K562 (cell line): ENCODE measurements around the gene NBEA. TPM values are rescaled to one million over a fixed set of nuclear protein-coding genes. Genes with fewer than 3 reads are reported as not detected.

Source experiments
- ATAC-seq: fragments of 200-7000 bp; cut with Tn5 transposase; 3 replicates; pipeline ENCODE4 v1.9.1; 2020; ENCODE audit warnings: moderate library complexity
- BruUV-seq: library from RNA; stranded (reverse); fragments of 400-500 nt; replicated peaks from 2 replicates; lab custom pipeline; 2021; lab: Mats Ljungman, UMichigan
- CTCF ChIA-PET: fragments of 300-600 bp; formaldehyde crosslinking; extraction: SDS; loops from one replicate; lab custom pipeline; 2021; ENCODE audit warnings: low intra/inter-chr PET ratio; lab: Yijun Ruan, JAX
- POLR2A ChIA-PET: fragments of 300-600, 350-650 bp; sonication (Branson Sonifier 250); formaldehyde crosslinking; extraction: SDS; loops from one replicate; lab custom pipeline; 2021; ENCODE audit warnings: antibody characterized with exemption, inconsistent platforms; lab: Yijun Ruan, JAX
- DNase-seq, 4 experiments: peaks; one replicate each; pipeline versions ENCODE4 v3.0.0 to v3.0.0-alpha.2; 2011 to 2018; ENCODE audit warnings: low spot score in 3 of 4, mixed read lengths in 3 of 4; ENCODE audit errors: extremely low read depth in 1 of 4
- FAIRE-seq: peaks from 2 replicates; lab custom pipeline; 2011; peaks lifted over from hg19 to GRCh38; lab: Jason Lieb, UNC
- H2AFZ ChIP-seq: 2 replicates; pipeline ENCODE4 v1.6.0; 2011; ENCODE audit warnings: low read depth, low read length, control low read depth, inconsistent platforms
- H3K27ac ChIP-seq: fragments of 200-600 bp; 3 replicates; pipeline ENCODE4 v1.8.0; 2011; ENCODE audit warnings: low read depth, mild to moderate bottlenecking, control low read depth, inconsistent platforms, low read length, moderate library complexity, mixed read lengths; ENCODE audit errors: extremely low read depth
- H3K27me3 ChIP-seq, 2 experiments: fragments of 300-600 bp in 1 of 2; 2 replicates in 1 of 2; 3 replicates in 1 of 2; pipeline versions ENCODE4 v1.6.0 to v1.8.0; 2011; ENCODE audit warnings: inconsistent platforms in 2 of 2, low read length in 2 of 2, mild to moderate bottlenecking in 1 of 2, mixed read lengths in 1 of 2, moderate library complexity in 1 of 2; ENCODE audit not compliant: control insufficient read depth in 2 of 2, insufficient read depth in 2 of 2
- H3K36me3 ChIP-seq: fragments of 300-600 bp; 3 replicates; pipeline ENCODE4 v1.8.0; 2011; ENCODE audit warnings: mild to moderate bottlenecking, low read length, inconsistent platforms; ENCODE audit not compliant: control insufficient read depth, insufficient read depth
- H3K4me1 ChIP-seq, 2 experiments: fragments of 200-600 bp in 1 of 2; replicated peaks in 1 of 2; 2 replicates in 1 of 2; 3 replicates in 1 of 2; pipeline versions ENCODE4 v1.5.1 to v1.8.0; 2011; ENCODE audit warnings: inconsistent platforms in 2 of 2, low read length in 2 of 2, mild to moderate bottlenecking in 1 of 2, mixed read lengths in 1 of 2, moderate library complexity in 1 of 2; ENCODE audit not compliant: control insufficient read depth in 2 of 2, insufficient read depth in 2 of 2
- H3K4me2 ChIP-seq: 2 replicates; pipeline ENCODE4 v1.6.1; 2011; ENCODE audit warnings: low read length, control low read depth, inconsistent platforms, mixed read lengths; ENCODE audit not compliant: insufficient read depth
- H3K4me3 ChIP-seq: fragments of 200-600 bp; sonication (generic), shearing (Covaris generic); 2 replicates; pipeline ENCODE4 v1.5.1; 2016; ENCODE audit warnings: control low read depth, inconsistent platforms
- H3K79me2 ChIP-seq: fragments of 200-600 bp; 3 replicates; pipeline ENCODE4 v1.8.0; 2011; ENCODE audit warnings: low read length, inconsistent platforms; ENCODE audit not compliant: control insufficient read depth, insufficient read depth
- H3K9ac ChIP-seq, 2 experiments: 2 replicates each; pipeline versions ENCODE4 v1.6.0 to v1.6.1; 2011; ENCODE audit warnings: low read depth in 2 of 2, low read length in 2 of 2, control low read depth in 1 of 2, inconsistent platforms in 1 of 2, mild to moderate bottlenecking in 1 of 2, mixed read lengths in 1 of 2; ENCODE audit not compliant: insufficient read depth in 1 of 2
- H3K9me1 ChIP-seq: one replicate; pipeline ENCODE4 v1.6.0; 2011; ENCODE audit warnings: inconsistent platforms, mild to moderate bottlenecking, low read length, moderate library complexity; ENCODE audit not compliant: control insufficient read depth, insufficient read depth
- H3K9me3 ChIP-seq: replicated peaks from 2 replicates; pipeline ENCODE4 v1.5.1; 2011; ENCODE audit warnings: low read depth, low read length, inconsistent platforms; ENCODE audit not compliant: control insufficient read depth, insufficient read depth
- H4K20me1 ChIP-seq: replicated peaks from 2 replicates; pipeline ENCODE4 v1.6.1; 2011; ENCODE audit warnings: low read length, inconsistent platforms, mixed read lengths; ENCODE audit not compliant: control insufficient read depth, insufficient read depth
- CCNT2 ChIP-seq: IDR thresholded peaks from 2 replicates; pipeline ENCODE4 v1.6.1; 2011; ENCODE audit warnings: borderline replicate concordance, low read depth, mild to moderate bottlenecking, moderate library complexity, mixed read lengths, low read length; ENCODE audit not compliant: insufficient read length; ENCODE audit errors: extremely low read depth
- E2F3 ChIP-seq: fragments of 250-450 bp; sonication (Bioruptor Pico); IDR thresholded peaks from 2 replicates; pipeline ENCODE4 v1.4.0; 2020; ENCODE audit warnings: mild to moderate bottlenecking
- ELK1 ChIP-seq: sonication (generic); formaldehyde crosslinking; IDR thresholded peaks from 2 replicates; pipeline ENCODE4 v1.8.1; 2022; ENCODE audit warnings: missing genetic modification reagents
- HDGF ChIP-seq: fragments of 450-650 bp; IDR thresholded peaks from 2 replicates; pipeline ENCODE4 v1.6.1; 2016
- KLF6 ChIP-seq: fragments of 250-450 bp; sonication (Bioruptor Pico); IDR thresholded peaks from 2 replicates; pipeline ENCODE4 v1.4.0; 2020; ENCODE audit warnings: mild to moderate bottlenecking, moderate library complexity, borderline replicate concordance
- MAX ChIP-seq: sonication (generic); formaldehyde crosslinking; IDR thresholded peaks from 2 replicates; pipeline ENCODE4 v1.9.0; 2022; ENCODE audit warnings: mild to moderate bottlenecking, missing genetic modification reagents
- NCOR1 ChIP-seq: fragments of 450-650 bp; IDR thresholded peaks from 2 replicates; pipeline ENCODE4 v1.6.1; 2016; ENCODE audit warnings: mild to moderate bottlenecking, moderate library complexity
- NR1H2 ChIP-seq: sonication (generic); formaldehyde crosslinking; IDR thresholded peaks from 2 replicates; pipeline ENCODE4 v1.4.0; 2020; ENCODE audit warnings: mild to moderate bottlenecking, missing genetic modification reagents
- PKNOX1 ChIP-seq: fragments of 450-650 bp; IDR thresholded peaks from 2 replicates; pipeline ENCODE4 v1.6.1; 2016
- STAT5B ChIP-seq: fragments of 250-450 bp; sonication (Bioruptor Pico); IDR thresholded peaks from 2 replicates; pipeline ENCODE4 v1.8.0; 2021; ENCODE audit warnings: mild to moderate bottlenecking, inconsistent platforms
- TCF15 ChIP-seq: fragments of 250-450 bp; sonication (Bioruptor Pico); IDR thresholded peaks from 2 replicates; pipeline ENCODE4 v1.8.0; 2022; ENCODE audit warnings: moderate library complexity, mild to moderate bottlenecking, inconsistent platforms
- ZNF239 ChIP-seq: fragments of 250-450 bp; sonication (Bioruptor Pico); IDR thresholded peaks from 2 replicates; pipeline ENCODE4 v1.4.0; 2020; ENCODE audit warnings: mild to moderate bottlenecking
- ZNF324 ChIP-seq: fragments of 250-450 bp; sonication (Bioruptor Pico); IDR thresholded peaks from 2 replicates; pipeline ENCODE4 v1.4.0; 2020; ENCODE audit warnings: mild to moderate bottlenecking
- ZNF431 ChIP-seq: sonication (generic); formaldehyde crosslinking; IDR thresholded peaks from 2 replicates; pipeline ENCODE4 v1.8.0; 2022; ENCODE audit warnings: mild to moderate bottlenecking, missing genetic modification reagents
- ZNF75A ChIP-seq: fragments of 450-650 bp; formaldehyde crosslinking; IDR thresholded peaks from 2 replicates; pipeline ENCODE4 v1.4.0; 2020; ENCODE audit warnings: mild to moderate bottlenecking
- WGBS: fragments of 100-300 bp; shearing (Covaris generic); methylation state at CpG from one replicate; pipeline ENCODE4 v1.1.6; 2016; ENCODE audit warnings: low coverage, mixed read lengths; ENCODE audit not compliant: insufficient coverage; ENCODE audit errors: missing lambda C conversion rate; 5-methylcytosine and 5-hydroxymethylcytosine counted together
- in situ Hi-C: fragments of 300-500 bp; cut with MboI; formaldehyde crosslinking; loops from 4 replicates; pipeline ENCODE4 v1.15.0; 2018; ENCODE audit warnings: inconsistent platforms, mixed read lengths
- intact Hi-C: fragments of 100-400 bp; cut with micrococcal nuclease; formaldehyde crosslinking; loops from 2 replicates; pipeline ENCODE4 v1.14.2; 2022
- polyA plus RNA-seq, 8 experiments: library from polyadenylated mRNA; depleted of rRNA in 4 of 8; stranded (reverse) in 5 of 8; unstranded in 3 of 8; fragments of >200 nt; fragmentation: Nextera tagmentation in 2 of 8; fragmentation: Illumina TruSeq in 1 of 8; extraction: Ambion mirVana in 2 of 8; extraction: Trizol in 1 of 8; gene quantifications; 2 replicates each; pipeline versions ENCODE4 v1.2.1 to v1.2.3, GENCODE V29; 2011 to 2014; ENCODE audit warnings: inconsistent platforms in 1 of 8, missing spikeins in 1 of 8
- total RNA-seq, 7 experiments: library from RNA; depleted of rRNA in 6 of 7; stranded (reverse); fragments of >200 nt in 6 of 7; fragmentation: Illumina TruSeq in 2 of 7; extraction: Trizol in 2 of 7; gene quantifications; 2 replicates each; pipeline versions ENCODE4 v1.2.1 to v1.2.3, GENCODE V29; 2011 to 2021; ENCODE audit warnings: low replicate concordance in 1 of 7

Gene NBEA
- total and polyA plus RNA-seq, 9 of the 15 experiments (the other 6 are each of a cell fraction or from before 2014, with no cell fraction given) = 0.03 to 0.94 (median 0.05) TPM; not detected in 2

GRCh38 chr13:35025314-35025713 lies 83.2 kb downstream of the NBEA start:
- H3K27ac ChIP-seq = no peak overlapping the region
- H3K9me3 ChIP-seq = no peaks in the 10 kb centered on the region

GRCh38 chr13:35028338-35028867 lies 86.3 kb downstream of the NBEA start:
- Histone ChIP-seq H3K36me3 (no peaks in the 10 kb centered on the region), H2AFZ (no peak overlapping the region), H3K79me2 (no peaks in the 10 kb centered on the region), H3K4me1 (no peaks in the 10 kb centered on the region), H4K20me1 (no peaks in the 10 kb centered on the region), H3K9ac (no peak overlapping the region), H3K4me2 (no peak overlapping the region), H3K27ac (no peak overlapping the region), H3K4me3 (no peak overlapping the region), H3K27me3 (no peaks in the 10 kb centered on the region), H3K9me1 (no peaks in the 10 kb centered on the region), H3K9me3 (no peaks in the 10 kb centered on the region)
- no peak for FAIRE-seq
- ATAC-seq = no peak
- DNase-seq = no peak
- in situ Hi-C loops (no loop called here), intact Hi-C loops (no loop called here)
- POLR2A ChIA-PET = no interaction called here
- WGBS = 38% methylated on average over 1 of the region's 1 CpG
- CTCF ChIA-PET = no interaction called here
- BruUV-seq = no TSS peak
- TF ChIP-seq STAT5B (CRISPR knock-in tag) (no peak), NR1H2 (CRISPR knock-in tag) (no peak), ZNF239 (CRISPR knock-in tag) (no peak), MAX (CRISPR knock-in tag) (no peak), ZNF431 (CRISPR knock-in tag) (no peak), ZNF75A (no peak), TCF15 (no peak), ZNF324 (no peak), HDGF (no peak), ELK1 (CRISPR knock-in tag) (no peak), CCNT2 (no peak)

More at GRCh38 chr13:35025314-35025713, 83.2 kb downstream of the NBEA start:
- in situ Hi-C loops = no loop called here
- intact Hi-C loops = no loop called here
- ChIA-PET POLR2A (no interaction called here), CTCF (no interaction called here)
- H3K79me2 ChIP-seq = no peaks in the 10 kb centered on the region
- no peak overlapping the region for H3K4me2 ChIP-seq
- FAIRE-seq (no peak), ATAC-seq (no peak), DNase-seq (no peak)
- WGBS = 0% methylated on average over 2 of the region's 2 CpGs
- H3K9me1 ChIP-seq = no peaks in the 10 kb centered on the region
- no peaks in the 10 kb centered on the region for H3K36me3 ChIP-seq
- no peak overlapping the region for H3K9ac ChIP-seq
- no peak overlapping the region for H3K4me3 ChIP-seq
- no TSS peak for BruUV-seq
- H4K20me1 ChIP-seq = no peaks in the 10 kb centered on the region
- H3K27me3 ChIP-seq = no peaks in the 10 kb centered on the region
- H3K4me1 ChIP-seq = no peaks in the 10 kb centered on the region
- TF ChIP-seq E2F3 (CRISPR knock-in tag) = no peak
- TF ChIP-seq KLF6 (CRISPR knock-in tag) = no peak
- TF ChIP-seq NCOR1 = no peak
- no peak for TF ChIP-seq PKNOX1
- TF ChIP-seq, all 486 proteins: peak for 0
- H2AFZ ChIP-seq = no peak overlapping the region
